ENCODE results near the gene DTYMK. TPM values are rescaled to one million over a fixed set of nuclear protein-coding genes. Genes with fewer than 3 reads are reported as not detected.

Gene DTYMK
- total and polyA plus RNA-seq, 2 of the 4 experiments (the other 2 are of a cell fraction), result 31.7 to 50.1 TPM

GRCh38 chr2:241730671-241731293 is 44.2 kb upstream of the DTYMK start:
- in situ Hi-C loops (cut with MboI; ENCODE audit: low sequenced_read_pairs), result no loop called here
- CTCF ChIA-PET, result no interaction called here
- no peak overlapping the region for H4K5ac ChIP-seq (ENCODE audit: low read depth, low read length)
- dilution Hi-C loops (cut with HindIII; ENCODE audit: low sequenced_read_pairs, unreplicated experiment), result no loop called here
- H3K4me2 ChIP-seq (ENCODE audit: low read depth, low read length), result no peak overlapping the region
- peaks cover 6% of the 10 kb centered on the region; the same call in 1 of the 2 replicates for H4K20me1 ChIP-seq (ENCODE audit: insufficient read depth, low read length)
- H3K14ac ChIP-seq (replicated peaks; ENCODE audit: low read depth, low read length), result no peak overlapping the region
- H2AFZ ChIP-seq (replicated peaks; ENCODE audit: low read length, poor library complexity), result peak overlapping the region; percentile 3
- H3K27me3 ChIP-seq (ENCODE audit: control insufficient read depth, insufficient read depth, low read length), result no peaks in the 10 kb centered on the region
- H3K79me1 ChIP-seq (ENCODE audit: low read depth in 1 of 2, low read length in 2 of 2), result peaks cover 0 to 12% of the 10 kb centered on the region in 2 experiments
- H3K4ac ChIP-seq (ENCODE audit: low read depth, low read length), result no peak overlapping the region
- POLR2A ChIA-PET (ENCODE audit: unreplicated experiment), result no interaction called here
- intact Hi-C loops (cut with micrococcal nuclease), result no loop called here
- H2AK5ac ChIP-seq (ENCODE audit: low read depth, low read length), result no peak overlapping the region
- no peak overlapping the region for H3K18ac ChIP-seq (ENCODE audit: low read depth, low read length)
- H2BK120ac ChIP-seq (ENCODE audit: low read depth, low read length), result no peak overlapping the region
- H3K27ac ChIP-seq (ENCODE audit: insufficient read depth, low read length), result no peak overlapping the region
- whole genome bisulfite sequencing, 2 experiments (ENCODE audit: extremely low coverage in 2 of 2, insufficient read length in 1 of 2), result 90% methylated on average over 2 of the region's 12 CpGs; no CpG with 5 or more reads in 1 of the 2 experiments
- no peak overlapping the region for H2BK20ac ChIP-seq (ENCODE audit: low read depth, low read length)
- H3K23ac ChIP-seq (ENCODE audit: low read depth, low read length), result no peak overlapping the region
- no peaks in the 10 kb centered on the region for H3K36me3 ChIP-seq (ENCODE audit: control insufficient read depth, insufficient read depth, low read length)
- no peak overlapping the region for H3K56ac ChIP-seq (ENCODE audit: extremely low read depth, insufficient read depth, low read length)
- TF ChIP-seq POLR2A (IDR thresholded peaks at IDR 0.05; ENCODE audit: low read depth, low read length) (no peak), CEBPB (IDR thresholded peaks at IDR 0.05; ENCODE audit: low read depth, low read length) (no peak), RCOR1 (IDR thresholded peaks at IDR 0.05; ENCODE audit: insufficient replicate concordance, low read length) (no peak), MAZ (IDR thresholded peaks at IDR 0.05; ENCODE audit: borderline replicate concordance, low read depth, low read length) (no peak)
- TF ChIP-seq, protein P1, sequence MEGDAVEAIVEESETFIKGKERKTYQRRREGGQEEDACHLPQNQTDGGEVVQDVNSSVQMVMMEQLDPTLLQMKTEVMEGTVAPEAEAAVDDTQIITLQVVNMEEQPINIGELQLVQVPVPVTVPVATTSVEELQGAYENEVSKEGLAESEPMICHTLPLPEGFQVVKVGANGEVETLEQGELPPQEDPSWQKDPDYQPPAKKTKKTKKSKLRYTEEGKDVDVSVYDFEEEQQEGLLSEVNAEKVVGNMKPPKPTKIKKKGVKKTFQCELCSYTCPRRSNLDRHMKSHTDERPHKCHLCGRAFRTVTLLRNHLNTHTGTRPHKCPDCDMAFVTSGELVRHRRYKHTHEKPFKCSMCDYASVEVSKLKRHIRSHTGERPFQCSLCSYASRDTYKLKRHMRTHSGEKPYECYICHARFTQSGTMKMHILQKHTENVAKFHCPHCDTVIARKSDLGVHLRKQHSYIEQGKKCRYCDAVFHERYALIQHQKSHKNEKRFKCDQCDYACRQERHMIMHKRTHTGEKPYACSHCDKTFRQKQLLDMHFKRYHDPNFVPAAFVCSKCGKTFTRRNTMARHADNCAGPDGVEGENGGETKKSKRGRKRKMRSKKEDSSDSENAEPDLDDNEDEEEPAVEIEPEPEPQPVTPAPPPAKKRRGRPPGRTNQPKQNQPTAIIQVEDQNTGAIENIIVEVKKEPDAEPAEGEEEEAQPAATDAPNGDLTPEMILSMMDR (conservative IDR thresholded peaks at IDR 0.05; ENCODE audit: low read depth, low read length), result no peak
- peak overlapping the region; percentile 42 for H2AK9ac ChIP-seq (replicated peaks; ENCODE audit: low read depth, low read length, poor library complexity)
- H3K4me3 ChIP-seq (ENCODE audit: insufficient read depth, low read depth, low read length), result no peak overlapping the region
- no peak overlapping the region for H2BK15ac ChIP-seq (ENCODE audit: low read depth, low read length)
- H4K8ac ChIP-seq (ENCODE audit: low read depth in 2 of 2, low read length in 2 of 2), result no peak overlapping the region
- no peak overlapping the region for H3K9ac ChIP-seq (ENCODE audit: low read depth, low read length)
- H4K91ac ChIP-seq (ENCODE audit: insufficient read depth, low read depth, low read length), result no peak overlapping the region
- no peaks in the 10 kb centered on the region for H3K9me1 ChIP-seq (ENCODE audit: insufficient read depth, low read length)
- H3K4me1 ChIP-seq (ENCODE audit: control insufficient read depth, insufficient read depth, low read length), result no peaks in the 10 kb centered on the region
- BruUV-seq (replicated peaks), result no TSS peak
- H3K9me3 ChIP-seq (ENCODE audit: control insufficient read depth, insufficient read depth, low read length), result no peaks in the 10 kb centered on the region
- ATAC-seq (ENCODE audit: low read depth), result no peak
- no peak for DNase-seq
- no peak overlapping the region for H2BK5ac ChIP-seq (ENCODE audit: low read depth, low read length, poor library complexity, severe bottlenecking)
